ENCODE results near the gene SMIM20. TPM values are rescaled to one million over a fixed set of nuclear protein-coding genes. Genes with fewer than 3 reads are reported as not detected.

The SMIM20 gene
- total and polyA plus RNA-seq, 12 donors: 27.4 to 48.5 (median 42.0) TPM

DNA sequence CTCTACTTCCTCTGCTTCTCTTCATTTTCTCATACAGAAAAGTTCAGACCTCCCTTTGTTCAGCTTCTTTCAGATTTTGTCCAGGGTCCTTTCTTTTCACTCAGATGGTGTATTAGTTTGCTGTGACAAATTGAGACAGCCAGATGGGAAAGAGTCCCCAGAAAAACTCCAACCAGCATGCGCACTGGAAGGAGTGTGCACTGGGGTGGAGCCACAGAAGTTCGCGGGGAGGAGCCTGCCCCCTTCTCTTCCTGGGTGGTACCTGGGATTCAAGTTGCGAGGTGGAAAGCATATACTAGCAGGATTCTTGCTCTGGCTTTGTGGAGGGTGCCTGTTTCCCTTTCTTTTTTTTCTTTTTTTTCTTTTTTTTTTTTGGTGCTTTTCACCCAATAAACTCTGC, 51.6 kb downstream of the SMIM20 start:
- no peak for DNase-seq
- peaks cover 0 to 28% (median 8%) of the 10 kb centered on the region in 9 donors for H3K4me1 ChIP-seq
- H3K27me3 ChIP-seq: peaks cover 0 to 10% (median 0%) of the 10 kb centered on the region in 7 donors
- no peak overlapping the region for H3K4me3 ChIP-seq
- H3K9me3 ChIP-seq: no peaks in the 10 kb centered on the region
- intact Hi-C loops (cut with DNase I): no loop called here
- no peak overlapping the region for H3K27ac ChIP-seq
- 80 to 85% methylated on average over 4 of the region's 4 CpGs for WGBS, 2 donors
- TF ChIP-seq, protein P1, sequence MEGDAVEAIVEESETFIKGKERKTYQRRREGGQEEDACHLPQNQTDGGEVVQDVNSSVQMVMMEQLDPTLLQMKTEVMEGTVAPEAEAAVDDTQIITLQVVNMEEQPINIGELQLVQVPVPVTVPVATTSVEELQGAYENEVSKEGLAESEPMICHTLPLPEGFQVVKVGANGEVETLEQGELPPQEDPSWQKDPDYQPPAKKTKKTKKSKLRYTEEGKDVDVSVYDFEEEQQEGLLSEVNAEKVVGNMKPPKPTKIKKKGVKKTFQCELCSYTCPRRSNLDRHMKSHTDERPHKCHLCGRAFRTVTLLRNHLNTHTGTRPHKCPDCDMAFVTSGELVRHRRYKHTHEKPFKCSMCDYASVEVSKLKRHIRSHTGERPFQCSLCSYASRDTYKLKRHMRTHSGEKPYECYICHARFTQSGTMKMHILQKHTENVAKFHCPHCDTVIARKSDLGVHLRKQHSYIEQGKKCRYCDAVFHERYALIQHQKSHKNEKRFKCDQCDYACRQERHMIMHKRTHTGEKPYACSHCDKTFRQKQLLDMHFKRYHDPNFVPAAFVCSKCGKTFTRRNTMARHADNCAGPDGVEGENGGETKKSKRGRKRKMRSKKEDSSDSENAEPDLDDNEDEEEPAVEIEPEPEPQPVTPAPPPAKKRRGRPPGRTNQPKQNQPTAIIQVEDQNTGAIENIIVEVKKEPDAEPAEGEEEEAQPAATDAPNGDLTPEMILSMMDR (IDR thresholded peaks at IDR 0.05): no peak
- H3K36me3 ChIP-seq: no peaks in the 10 kb centered on the region
- ATAC-seq: no peak

- H3K9me3 ChIP-seq: no peaks in the 10 kb centered on the region
- H3K4me3 ChIP-seq: no peak overlapping the region
- no peak for ATAC-seq
- TF ChIP-seq, protein P1 (IDR thresholded peaks at IDR 0.05): no peak
- intact Hi-C loops (cut with DNase I): no loop called here
- H3K27me3 ChIP-seq: peaks cover 0 to 10% (median 0%) of the 10 kb centered on the region in 7 donors
- H3K36me3 ChIP-seq: no peaks in the 10 kb centered on the region
- DNase-seq: no peak
- peaks cover 0 to 33% (median 12%) of the 10 kb centered on the region in 9 donors for H3K4me1 ChIP-seq
- WGBS, 2 donors: 88 to 90% methylated on average over 3 of the region's 3 CpGs
- no peak overlapping the region for H3K27ac ChIP-seq
These were observed 52.2 kb downstream of the SMIM20 start for GRCh38 chr4:25966171-25966570.

GRCh38 chr4:25969374-25970155, 55.5 kb downstream of the SMIM20 start:
- ATAC-seq (peak in 1 of 8 donors; percentile 31), DNase-seq (no peak)
- Histone ChIP-seq H3K4me3 (no peak overlapping the region), H3K27me3 (peaks cover 0 to 10% (median 0%) of the 10 kb centered on the region in 7 donors), H3K4me1 (peaks cover 3 to 51% (median 25%) of the 10 kb centered on the region in 9 donors), H3K9me3 (no peaks in the 10 kb centered on the region), H3K36me3 (no peaks in the 10 kb centered on the region), H3K27ac (peak overlapping the region in 4 of 10 donors; percentile 19 to 75 (median 41))
- intact Hi-C loops (cut with DNase I): loop anchor here in 1 of 10 donors (5.0 kb wide), 1 partner anchor 42 kb away; no protein-coding TSS in a partner anchor
- TF ChIP-seq, protein P1 (IDR thresholded peaks at IDR 0.05): no peak
- 68 to 75% methylated on average over 13 of the region's 13 CpGs for WGBS, 2 donors

GRCh38 chr4:25970226-25970675, 56.2 kb downstream of the SMIM20 start:
- 34 to 43% methylated on average over 13 of the region's 13 CpGs for WGBS, 2 donors
- Histone ChIP-seq H3K4me1 (peaks cover 3 to 51% (median 25%) of the 10 kb centered on the region in 9 donors), H3K4me3 (no peak overlapping the region), H3K9me3 (no peaks in the 10 kb centered on the region), H3K27me3 (peaks cover 0 to 10% (median 0%) of the 10 kb centered on the region in 7 donors), H3K27ac (peak overlapping the region in 5 of 10 donors; percentile 9 to 75 (median 34)), H3K36me3 (no peaks in the 10 kb centered on the region)
- peak; percentile 54 to 77 (median 70) for ATAC-seq
- intact Hi-C loops (cut with DNase I): loop anchor here in 1 of 10 donors (5.0 kb wide), 1 partner anchor 43 kb away; no protein-coding TSS in a partner anchor
- DNase-seq: peak; percentile 36 to 46
- TF ChIP-seq, protein P1 (IDR thresholded peaks at IDR 0.05): no peak
